Right renal cortex interstitium (tissue), 3 donors: ENCODE measurements around the gene SCRN1. TPM values are rescaled to one million over a fixed set of nuclear protein-coding genes. Genes with fewer than 3 reads are reported as not detected.

Experiments
- DNase-seq, 3 donors: peaks; one replicate each; pipeline ENCODE4 v3.0.0-alpha.2; 2013; ENCODE audit warnings: low read depth in 3 of 3, low spot score in 2 of 3
- polyA plus RNA-seq, 3 donors: library from polyadenylated mRNA; unstranded; fragments of 120-200 nt; gene quantifications; one replicate each; pipeline ENCODE4 v1.2.1, GENCODE V29; 2013; ENCODE audit not compliant: insufficient read length in 3 of 3

Gene SCRN1
- polyA plus RNA-seq, 3 donors: 67.9 to 71.1 (median 70.5) TPM

GRCh38 chr7:30010021-30010420, 20.4 kb upstream of the SCRN1 start:
- no peak for DNase-seq

DNA sequence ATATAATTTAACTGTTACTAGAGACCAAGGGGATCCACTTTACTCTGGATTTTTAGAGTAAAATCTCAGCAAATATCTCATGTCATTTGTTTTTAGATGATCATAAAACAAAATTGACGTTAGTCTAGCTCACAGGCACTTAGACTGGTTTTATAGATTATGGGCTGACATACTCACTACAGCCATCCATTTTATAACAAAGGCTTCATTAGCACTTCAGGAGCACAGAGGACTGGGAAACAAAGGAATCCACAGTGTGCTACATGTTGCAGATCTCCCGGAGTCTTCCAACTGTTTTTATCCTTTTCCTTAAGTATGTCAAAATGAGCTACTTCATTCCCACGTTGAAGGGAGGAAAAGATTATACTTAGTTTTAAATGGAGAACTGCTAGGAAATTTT, 15.9 kb upstream of the SCRN1 start:
- DNase-seq: no peak

- no peak for DNase-seq
These were observed 13.5 kb upstream of the SCRN1 start for GRCh38 chr7:30003098-30003497.

DNA sequence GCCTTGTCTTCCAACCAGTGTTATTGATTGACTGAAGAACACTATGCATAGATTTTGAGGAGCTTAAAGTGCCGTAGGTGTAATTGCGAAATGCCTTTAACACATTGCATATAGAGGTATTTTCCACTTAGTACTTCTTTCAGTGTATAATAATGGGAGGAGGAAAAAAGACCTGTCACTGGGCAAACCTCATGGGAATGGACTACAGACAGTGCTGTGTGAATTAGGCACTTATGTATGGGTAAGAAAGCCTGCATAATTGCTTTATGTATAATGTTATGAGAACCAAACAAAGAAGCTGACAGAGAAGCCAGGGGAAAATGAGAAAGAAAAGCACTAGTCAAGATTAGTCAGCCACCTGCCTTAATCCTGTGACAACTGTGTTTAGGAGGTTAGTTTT, 12.4 kb upstream of the SCRN1 start:
- DNase-seq: no peak

DNA sequence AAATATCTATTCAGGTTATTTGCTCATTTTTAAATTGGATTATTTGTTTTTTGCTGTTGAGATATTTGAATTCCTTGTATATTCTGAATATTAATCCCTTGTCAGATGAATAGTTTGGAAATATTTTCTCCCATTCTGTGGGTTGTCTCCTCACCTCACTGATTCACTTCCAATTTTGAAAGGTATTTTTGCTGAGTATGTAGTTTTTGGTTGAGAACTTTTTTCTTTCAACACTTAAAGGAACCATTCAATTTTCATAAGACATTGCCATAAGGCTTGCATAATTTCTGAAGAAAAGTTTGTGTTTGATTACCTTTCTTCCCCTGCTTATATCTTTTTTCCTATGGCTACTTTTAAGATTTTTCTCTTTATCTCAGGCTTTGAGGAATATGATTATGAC, 8.9 kb upstream of the SCRN1 start:
- DNase-seq: no peak

GRCh38 chr7:29996321-29996720, 6.7 kb upstream of the SCRN1 start:
- DNase-seq: no peak

- DNase-seq: no peak
These were observed 6.1 kb upstream of the SCRN1 start for GRCh38 chr7:29995652-29996051.

- no peak for DNase-seq
These were observed 3.5 kb upstream of the SCRN1 start for GRCh38 chr7:29993140-29993539.

DNA sequence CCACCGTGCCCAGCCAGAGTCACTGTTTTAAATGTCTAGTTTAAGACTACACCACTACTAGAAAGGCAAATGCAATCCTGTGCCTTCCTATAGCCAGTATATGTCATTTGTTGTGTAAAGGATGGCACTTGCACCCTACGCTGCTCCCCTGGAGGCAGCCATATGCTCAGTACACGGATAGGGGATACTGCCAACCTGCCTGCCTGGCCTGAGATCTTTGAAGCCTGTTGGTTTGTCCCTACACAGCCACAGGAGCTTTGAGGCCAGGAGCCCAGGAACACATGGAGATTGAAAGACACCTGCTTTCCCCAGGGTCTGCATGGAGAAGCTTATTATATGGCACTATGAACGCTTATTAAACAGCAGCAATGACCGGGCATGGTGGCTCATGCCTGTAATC, 2.3 kb upstream of the SCRN1 start:
- DNase-seq: no peak

GRCh38 chr7:29990931-29991330, 1.3 kb upstream of the SCRN1 start:
- no peak for DNase-seq

- peak in 2 of 3 donors; percentile 27 to 44 for DNase-seq
These were observed 961 bp downstream of the SCRN1 start for GRCh38 chr7:29988424-29989256.

DNA sequence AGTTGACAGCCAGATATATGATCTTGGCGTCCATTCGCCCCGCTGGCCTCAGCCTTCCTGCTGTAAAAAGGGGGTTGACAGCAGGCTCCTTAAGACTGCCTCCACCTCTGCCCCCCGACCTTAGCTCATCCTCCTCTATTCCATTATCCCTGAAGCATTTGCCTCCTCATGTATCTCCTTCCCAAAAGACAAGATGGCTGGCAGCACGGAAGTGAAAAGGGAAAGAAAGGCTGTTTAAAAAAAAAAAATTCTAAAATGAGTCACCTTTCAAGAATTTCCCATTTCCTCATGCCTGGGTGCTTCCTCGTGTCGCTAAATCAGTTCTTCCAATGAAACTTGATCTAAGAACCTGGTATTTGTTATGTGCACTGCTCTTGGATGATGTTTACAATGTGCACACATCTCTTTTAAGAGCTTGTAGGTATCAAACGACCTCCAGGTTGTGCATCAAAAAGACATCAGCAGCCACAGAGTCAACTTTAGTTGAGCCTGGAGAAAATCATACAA, 1.7 kb downstream of the SCRN1 start:
- peak in 2 of 3 donors; percentile 41 to 55 for DNase-seq

GRCh38 chr7:29987083-29987482, 2.5 kb downstream of the SCRN1 start:
- no peak for DNase-seq

GRCh38 chr7:29980151-29980550, 9.4 kb downstream of the SCRN1 start:
- DNase-seq: no peak

GRCh38 chr7:29977886-29978651, 11.5 kb downstream of the SCRN1 start:
- no peak for DNase-seq

DNA sequence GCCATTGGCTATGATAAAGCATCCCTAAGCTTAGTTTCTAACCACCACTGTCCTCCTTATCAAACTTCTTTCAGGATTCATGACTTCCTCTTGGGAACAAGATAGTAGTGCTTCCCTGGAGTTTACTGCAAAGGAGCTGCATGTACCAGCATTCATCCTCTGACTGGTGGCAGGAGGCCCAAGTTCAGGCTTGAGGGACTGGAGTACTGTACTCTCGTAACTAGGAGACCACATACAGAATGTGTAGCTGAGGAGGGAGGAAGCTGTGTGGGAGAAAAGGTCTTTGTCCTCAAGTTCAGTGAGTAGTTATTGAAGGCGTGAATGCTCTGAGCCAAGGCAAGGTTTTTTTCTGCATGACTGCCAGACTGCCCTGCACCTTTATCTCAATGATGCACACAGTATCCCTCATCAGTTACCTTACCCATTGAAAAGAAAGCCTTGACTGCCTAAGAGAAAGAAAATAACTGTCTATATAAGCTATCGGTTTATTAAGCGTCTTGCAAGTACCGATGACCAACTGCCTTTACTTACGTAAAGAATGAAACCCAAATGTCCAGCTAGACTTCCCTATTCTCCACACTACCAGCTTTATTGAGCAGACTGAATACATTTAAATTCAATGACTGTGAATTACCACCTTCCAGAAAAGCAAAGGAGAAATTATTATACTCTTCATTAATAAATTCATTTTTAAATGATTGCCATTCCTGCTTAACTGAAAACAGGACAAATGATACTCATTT, 12.8 kb downstream of the SCRN1 start:
- peak in 2 of 3 donors; percentile 25 to 49 for DNase-seq

- no peak for DNase-seq
These were observed 13.3 kb downstream of the SCRN1 start for GRCh38 chr7:29976266-29976665.

- DNase-seq: no peak
These were observed 14.0 kb downstream of the SCRN1 start for GRCh38 chr7:29975561-29975960.

DNA sequence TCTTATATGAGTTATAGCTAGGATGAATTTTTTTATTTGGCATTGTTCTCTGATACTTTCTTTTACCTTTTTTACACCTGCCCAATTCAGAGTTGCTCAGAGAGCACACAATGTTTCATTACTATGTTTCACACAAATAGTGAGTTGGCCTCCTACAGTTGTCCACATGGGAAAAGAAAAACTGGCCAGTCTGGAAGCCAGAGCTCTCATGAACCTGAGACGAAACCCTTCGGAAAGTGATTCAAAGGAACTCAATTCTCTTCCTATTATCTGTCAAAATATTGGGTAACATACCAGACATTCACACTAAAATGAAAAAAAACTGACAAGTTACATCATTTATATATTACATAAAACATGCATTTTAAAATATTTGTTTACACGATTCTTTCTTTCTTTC, 15.3 kb downstream of the SCRN1 start:
- no peak for DNase-seq

GRCh38 chr7:29972315-29972669, 17.3 kb downstream of the SCRN1 start:
- DNase-seq: no peak
